Brain microvascular endothelial cell (primary cell): ENCODE data around the gene MC1R.

Experiments
- DNase-seq: peaks from one replicate; pipeline ENCODE4 v3.0.0-alpha.2; 2020
- H3K27ac ChIP-seq: fragments of 250-450 bp; sonication (Bioruptor Pico); 2 replicates; pipeline ENCODE4 v1.5.1; 2020; ENCODE audit warnings: mild to moderate bottlenecking, moderate library complexity
- H3K27me3 ChIP-seq: fragments of 250-450 bp; sonication (Bioruptor Pico); replicated peaks from 2 replicates; pipeline ENCODE4 v1.5.1; 2020; ENCODE audit warnings: mild to moderate bottlenecking
- H3K36me3 ChIP-seq: fragments of 250-450 bp; sonication (Bioruptor Pico); replicated peaks from 2 replicates; pipeline ENCODE4 v1.5.1; 2020; ENCODE audit warnings: mild to moderate bottlenecking
- H3K4me3 ChIP-seq: 2 replicates; pipeline ENCODE4 v1.5.1; 2011; ENCODE audit warnings: low read depth, mild to moderate bottlenecking, control low read depth, low read length, moderate library complexity
- in situ Hi-C: cut with HindIII; loops from 2 replicates; pipeline ENCODE4 v1.10.0; 2017; ENCODE audit warnings: low sequenced_read_pairs, low pct_ligation_motif_present
- TF ChIP-seq, protein P1 (sequence below): IDR thresholded peaks from 2 replicates; pipeline ENCODE4 v1.5.1; 2011; ENCODE audit warnings: low read depth, mild to moderate bottlenecking, moderate library complexity, low read length, control low read depth, inconsistent platforms; ENCODE audit errors: missing control alignments

The MC1R gene

DNA sequence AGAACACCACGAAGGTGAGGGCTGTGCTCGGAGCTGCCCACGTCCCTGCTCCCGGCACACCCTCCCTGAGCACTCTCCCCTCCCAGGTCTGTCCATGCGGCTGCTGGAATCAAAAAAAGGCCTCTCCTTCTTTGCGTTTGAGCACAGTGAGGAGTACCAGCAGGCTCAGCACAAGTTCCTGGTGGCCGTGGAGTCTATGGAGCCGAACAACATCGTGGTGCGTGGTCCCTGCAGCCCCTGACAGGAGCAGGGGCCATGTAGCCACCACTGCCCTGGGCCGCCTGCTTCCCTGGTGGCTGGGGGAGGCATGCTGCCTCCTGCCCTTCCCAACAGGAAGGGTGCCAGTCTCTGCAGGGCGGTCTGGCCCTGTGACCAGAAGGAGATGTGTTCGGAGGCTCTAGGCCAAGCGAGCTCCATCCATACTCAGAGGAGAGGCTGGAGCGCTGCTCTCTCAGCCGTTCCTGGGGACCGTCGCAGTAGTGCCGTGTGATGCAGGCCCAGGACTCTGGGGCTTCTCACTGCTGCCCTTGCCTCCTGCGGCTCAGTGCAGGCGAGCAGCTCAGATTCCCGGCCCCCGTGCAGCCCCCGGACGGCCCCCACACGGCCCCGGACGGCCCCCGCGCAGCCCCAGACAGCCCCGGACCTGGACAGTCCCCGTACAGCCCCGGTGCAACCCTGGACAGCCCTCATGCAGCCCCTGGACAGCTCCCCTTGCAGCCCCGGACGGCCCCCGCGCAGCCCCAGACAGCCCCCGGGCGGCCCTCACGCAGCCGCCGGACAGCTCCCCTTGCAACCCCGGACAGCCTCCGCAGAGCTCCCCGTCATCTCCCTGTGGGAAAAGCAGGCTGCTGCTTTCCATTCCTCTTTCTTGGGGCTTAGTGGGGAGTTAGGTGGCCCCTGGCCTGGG, 24.8 kb upstream of the MC1R start:
- H3K4me3 ChIP-seq, result no peak overlapping the region
- no peak overlapping the region for H3K27ac ChIP-seq
- no peaks in the 10 kb centered on the region for H3K27me3 ChIP-seq
- TF ChIP-seq, protein P1, sequence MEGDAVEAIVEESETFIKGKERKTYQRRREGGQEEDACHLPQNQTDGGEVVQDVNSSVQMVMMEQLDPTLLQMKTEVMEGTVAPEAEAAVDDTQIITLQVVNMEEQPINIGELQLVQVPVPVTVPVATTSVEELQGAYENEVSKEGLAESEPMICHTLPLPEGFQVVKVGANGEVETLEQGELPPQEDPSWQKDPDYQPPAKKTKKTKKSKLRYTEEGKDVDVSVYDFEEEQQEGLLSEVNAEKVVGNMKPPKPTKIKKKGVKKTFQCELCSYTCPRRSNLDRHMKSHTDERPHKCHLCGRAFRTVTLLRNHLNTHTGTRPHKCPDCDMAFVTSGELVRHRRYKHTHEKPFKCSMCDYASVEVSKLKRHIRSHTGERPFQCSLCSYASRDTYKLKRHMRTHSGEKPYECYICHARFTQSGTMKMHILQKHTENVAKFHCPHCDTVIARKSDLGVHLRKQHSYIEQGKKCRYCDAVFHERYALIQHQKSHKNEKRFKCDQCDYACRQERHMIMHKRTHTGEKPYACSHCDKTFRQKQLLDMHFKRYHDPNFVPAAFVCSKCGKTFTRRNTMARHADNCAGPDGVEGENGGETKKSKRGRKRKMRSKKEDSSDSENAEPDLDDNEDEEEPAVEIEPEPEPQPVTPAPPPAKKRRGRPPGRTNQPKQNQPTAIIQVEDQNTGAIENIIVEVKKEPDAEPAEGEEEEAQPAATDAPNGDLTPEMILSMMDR, result no peak
- DNase-seq, result no peak
- peaks cover 81% of the 10 kb centered on the region for H3K36me3 ChIP-seq
- in situ Hi-C loops, result no loop called here

DNA sequence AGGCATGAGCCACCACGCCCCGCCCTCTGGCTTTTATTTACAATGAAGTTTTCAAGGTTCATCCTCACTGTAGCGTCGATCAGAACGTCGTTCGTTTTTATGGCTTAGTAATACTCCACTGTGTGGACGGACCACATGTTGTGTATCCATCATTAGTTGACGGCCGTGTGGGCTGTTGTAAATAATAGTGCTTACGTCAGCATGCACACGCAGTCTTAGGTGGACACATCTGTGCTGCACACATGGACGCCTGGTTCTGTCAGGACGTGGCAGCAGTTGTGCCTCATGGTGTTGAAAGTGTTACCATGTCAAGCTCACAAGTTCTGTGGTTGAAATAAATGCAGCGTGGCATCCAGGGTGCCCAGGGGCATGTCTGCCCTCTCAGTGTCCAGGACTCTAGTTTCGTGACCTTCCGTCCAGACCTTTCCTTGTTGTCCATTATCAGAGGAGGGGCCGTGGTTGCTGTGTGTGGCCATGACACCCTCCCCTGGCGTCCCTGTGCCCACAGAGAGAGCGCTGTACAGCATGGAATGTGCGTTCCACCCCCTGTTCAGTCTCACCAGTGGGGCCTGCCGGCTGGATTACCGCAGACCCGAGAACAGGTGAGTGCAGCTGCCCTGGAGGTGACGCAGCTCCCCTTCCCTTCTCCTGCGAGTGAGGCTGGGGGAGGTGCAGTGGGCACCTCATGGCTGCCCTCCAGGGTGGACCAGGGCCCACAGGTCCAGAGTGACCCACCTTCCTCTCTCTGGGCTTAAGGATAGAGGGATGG, 23.0 kb upstream of the MC1R start:
- H3K27ac ChIP-seq, result no peak overlapping the region
- TF ChIP-seq, protein P1, result no peak
- H3K36me3 ChIP-seq, result peaks cover 83% of the 10 kb centered on the region
- in situ Hi-C loops, result no loop called here
- no peak for DNase-seq
- no peaks in the 10 kb centered on the region for H3K27me3 ChIP-seq
- H3K4me3 ChIP-seq, result no peak overlapping the region

DNA sequence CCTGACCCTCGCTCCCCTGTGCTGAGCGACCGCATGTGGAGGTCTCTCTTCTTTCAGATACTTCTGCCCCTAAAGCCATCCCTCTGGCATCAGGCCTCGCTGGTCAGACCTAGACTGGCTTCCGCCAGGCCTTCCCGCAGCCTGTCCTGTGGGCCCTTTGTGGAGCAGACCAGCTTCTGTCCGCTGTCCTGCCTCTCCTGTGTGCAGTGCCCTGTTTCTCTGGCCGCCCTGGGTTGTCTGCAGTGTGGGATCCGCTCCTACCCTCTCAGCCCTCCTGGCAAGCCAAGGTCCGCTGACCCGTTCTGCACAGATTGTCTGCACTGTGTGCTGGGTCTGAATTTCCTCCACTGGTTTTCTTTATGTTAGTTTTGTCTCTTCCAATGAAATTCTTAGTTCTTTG, 21.5 kb upstream of the MC1R start:
- in situ Hi-C loops, result no loop called here
- H3K27me3 ChIP-seq, result no peaks in the 10 kb centered on the region
- H3K36me3 ChIP-seq, result peaks cover 75% of the 10 kb centered on the region
- H3K27ac ChIP-seq, result no peak overlapping the region
- H3K4me3 ChIP-seq, result no peak overlapping the region
- TF ChIP-seq, protein P1, result no peak
- DNase-seq, result no peak

DNA sequence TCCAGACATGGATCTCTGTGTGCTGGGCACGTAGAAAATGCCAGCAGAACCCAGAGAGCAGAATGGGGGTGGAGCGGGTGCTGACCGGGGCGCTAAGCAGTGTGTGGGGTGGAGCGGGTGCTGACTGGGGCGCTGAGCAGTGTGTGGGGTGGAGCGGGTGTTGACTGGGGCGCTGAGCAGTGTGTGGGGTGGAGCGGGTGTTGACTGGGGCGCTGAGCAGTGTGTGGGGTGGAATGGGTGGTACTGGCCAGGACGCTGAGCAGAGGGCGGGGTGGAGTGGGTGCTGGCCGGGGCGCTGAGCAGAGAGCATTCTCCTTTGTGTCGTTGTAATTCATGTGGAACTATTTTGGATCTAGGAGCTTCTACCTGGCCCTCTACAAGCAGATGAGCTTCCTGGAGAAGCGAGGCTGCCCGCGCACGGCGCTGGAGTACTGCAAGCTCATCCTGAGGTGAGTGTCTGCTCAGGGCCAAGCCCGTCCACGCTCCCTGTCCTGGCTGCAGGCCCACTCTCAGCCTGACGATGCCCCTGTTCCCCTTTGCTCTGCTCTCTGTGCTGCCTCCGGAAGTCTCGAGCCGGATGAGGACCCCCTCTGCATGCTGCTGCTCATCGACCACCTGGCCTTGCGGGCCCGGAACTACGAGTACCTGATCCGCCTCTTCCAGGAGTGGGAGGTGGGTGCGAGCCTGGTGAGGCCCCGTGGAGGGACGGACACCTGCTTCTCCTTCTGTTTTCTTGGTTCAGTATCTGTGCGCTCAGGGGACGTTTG, 20.3 kb upstream of the MC1R start:
- TF ChIP-seq, protein P1, result no peak
- H3K4me3 ChIP-seq, result no peak overlapping the region
- no peak for DNase-seq
- H3K27ac ChIP-seq, result no peak overlapping the region
- peaks cover 70% of the 10 kb centered on the region for H3K36me3 ChIP-seq
- in situ Hi-C loops, result no loop called here
- H3K27me3 ChIP-seq, result no peaks in the 10 kb centered on the region

DNA sequence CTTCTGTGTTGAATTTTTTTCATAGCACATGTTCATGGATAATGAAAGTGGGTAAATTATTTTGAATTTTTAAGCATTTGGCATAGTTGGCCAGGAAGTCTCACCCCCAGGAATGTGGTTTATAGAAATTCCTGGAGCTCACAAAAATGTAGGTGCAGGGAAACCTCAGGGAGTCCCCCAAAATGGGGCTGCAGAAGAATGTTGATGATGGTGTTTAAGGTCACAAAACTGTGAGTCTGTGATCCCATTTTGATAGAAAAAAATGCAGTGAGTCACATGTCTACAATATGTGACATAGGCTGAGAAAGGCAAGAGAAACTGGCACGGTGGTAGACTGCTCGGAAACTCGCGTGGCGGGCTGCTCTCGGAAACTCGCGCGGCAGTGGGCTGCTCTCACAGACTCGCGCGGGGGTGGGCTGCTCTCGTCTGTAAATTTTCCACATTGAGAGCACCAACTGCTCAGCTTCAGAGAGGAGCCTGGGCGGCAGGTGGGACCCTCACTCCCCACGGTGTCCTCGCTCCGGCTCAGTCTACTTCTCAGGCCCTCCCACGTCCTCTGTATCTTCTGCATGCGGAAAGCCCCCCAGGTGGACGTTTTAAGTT, 18.7 kb upstream of the MC1R start:
- no peak for DNase-seq
- Histone ChIP-seq H3K36me3 (peaks cover 72% of the 10 kb centered on the region), H3K27ac (no peak overlapping the region), H3K27me3 (no peaks in the 10 kb centered on the region), H3K4me3 (no peak overlapping the region)
- TF ChIP-seq, protein P1, result no peak
- in situ Hi-C loops, result no loop called here
